Chondrocyte (in vitro differentiated cells): ENCODE results near the gene NUDT22. TPM values are rescaled to one million over a fixed set of nuclear protein-coding genes. Genes with fewer than 3 reads are reported as not detected.

Experiments used
- DNase-seq: peaks from one replicate; pipeline ENCODE4 v3.0.0; 2021; ENCODE audit warnings: mixed read lengths, low spot score
- H3K27ac Mint-ChIP-seq: one replicate; pipeline ENCODE4 v1.8.0; 2021; ENCODE audit warnings: mild to moderate bottlenecking, moderate library complexity, mixed read lengths; ENCODE audit not compliant: unreplicated experiment
- H3K27me3 Mint-ChIP-seq: 2 replicates; pipeline ENCODE4 v1.8.0; 2021; ENCODE audit warnings: low read depth, mixed read lengths
- H3K36me3 Mint-ChIP-seq: 2 replicates; pipeline ENCODE4 v1.8.0; 2021; ENCODE audit warnings: low read depth, mixed read lengths
- H3K4me1 Mint-ChIP-seq: 2 replicates; pipeline ENCODE4 v1.8.0; 2021; ENCODE audit warnings: low read depth, mild to moderate bottlenecking, mixed read lengths
- H3K4me3 Mint-ChIP-seq: one replicate; pipeline ENCODE4 v1.8.0; 2021; ENCODE audit warnings: mild to moderate bottlenecking, moderate library complexity, mixed read lengths; ENCODE audit not compliant: unreplicated experiment
- H3K9me3 Mint-ChIP-seq: 2 replicates; pipeline ENCODE4 v1.8.0; 2021; ENCODE audit warnings: low read depth, mixed read lengths
- total RNA-seq: library from RNA; stranded (reverse); gene quantifications from 3 replicates; pipeline ENCODE4 v1.2.1, GENCODE V29; 2021
- TF ChIP-seq, protein P1 (sequence below): fragments of 200-600 bp; sonication (generic); IDR thresholded peaks from 2 replicates; pipeline ENCODE4 v1.5.0; 2021; ENCODE audit warnings: antibody characterized with exemption, mild to moderate bottlenecking, moderate library complexity

Gene NUDT22
- total RNA-seq, 1 donor from 2014 or later, result 42.1 TPM

DNA sequence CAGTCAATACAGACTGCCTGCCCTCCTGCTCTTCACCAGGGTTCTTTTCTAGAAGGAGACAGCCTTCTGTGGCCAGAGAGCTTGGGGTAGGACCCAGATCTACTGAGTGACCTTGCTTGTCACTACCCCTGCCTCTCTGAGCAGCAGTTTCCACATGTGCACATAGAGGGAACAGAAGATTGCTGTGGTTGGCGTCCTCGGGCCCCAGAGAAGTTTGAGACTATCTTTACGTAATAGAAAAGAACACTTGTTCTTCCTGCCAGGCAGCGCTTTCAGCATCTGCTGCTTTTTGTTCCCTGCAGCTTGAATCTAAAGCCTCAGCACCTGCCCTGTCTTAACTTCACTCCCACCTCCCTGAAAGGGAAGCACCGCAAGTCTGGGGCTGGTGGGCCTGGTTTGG, 12.9 kb downstream of the NUDT22 start:
- no peak overlapping the region for H3K4me3 Mint-ChIP-seq
- peaks cover 37% of the 10 kb centered on the region for H3K4me1 Mint-ChIP-seq
- DNase-seq, result no peak
- no peaks in the 10 kb centered on the region for H3K27me3 Mint-ChIP-seq
- no peaks in the 10 kb centered on the region for H3K9me3 Mint-ChIP-seq
- TF ChIP-seq, protein P1, sequence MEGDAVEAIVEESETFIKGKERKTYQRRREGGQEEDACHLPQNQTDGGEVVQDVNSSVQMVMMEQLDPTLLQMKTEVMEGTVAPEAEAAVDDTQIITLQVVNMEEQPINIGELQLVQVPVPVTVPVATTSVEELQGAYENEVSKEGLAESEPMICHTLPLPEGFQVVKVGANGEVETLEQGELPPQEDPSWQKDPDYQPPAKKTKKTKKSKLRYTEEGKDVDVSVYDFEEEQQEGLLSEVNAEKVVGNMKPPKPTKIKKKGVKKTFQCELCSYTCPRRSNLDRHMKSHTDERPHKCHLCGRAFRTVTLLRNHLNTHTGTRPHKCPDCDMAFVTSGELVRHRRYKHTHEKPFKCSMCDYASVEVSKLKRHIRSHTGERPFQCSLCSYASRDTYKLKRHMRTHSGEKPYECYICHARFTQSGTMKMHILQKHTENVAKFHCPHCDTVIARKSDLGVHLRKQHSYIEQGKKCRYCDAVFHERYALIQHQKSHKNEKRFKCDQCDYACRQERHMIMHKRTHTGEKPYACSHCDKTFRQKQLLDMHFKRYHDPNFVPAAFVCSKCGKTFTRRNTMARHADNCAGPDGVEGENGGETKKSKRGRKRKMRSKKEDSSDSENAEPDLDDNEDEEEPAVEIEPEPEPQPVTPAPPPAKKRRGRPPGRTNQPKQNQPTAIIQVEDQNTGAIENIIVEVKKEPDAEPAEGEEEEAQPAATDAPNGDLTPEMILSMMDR, result no peak
- H3K36me3 Mint-ChIP-seq, result peaks cover 12% of the 10 kb centered on the region
- H3K27ac Mint-ChIP-seq, result peak overlapping the region; percentile 15

DNA sequence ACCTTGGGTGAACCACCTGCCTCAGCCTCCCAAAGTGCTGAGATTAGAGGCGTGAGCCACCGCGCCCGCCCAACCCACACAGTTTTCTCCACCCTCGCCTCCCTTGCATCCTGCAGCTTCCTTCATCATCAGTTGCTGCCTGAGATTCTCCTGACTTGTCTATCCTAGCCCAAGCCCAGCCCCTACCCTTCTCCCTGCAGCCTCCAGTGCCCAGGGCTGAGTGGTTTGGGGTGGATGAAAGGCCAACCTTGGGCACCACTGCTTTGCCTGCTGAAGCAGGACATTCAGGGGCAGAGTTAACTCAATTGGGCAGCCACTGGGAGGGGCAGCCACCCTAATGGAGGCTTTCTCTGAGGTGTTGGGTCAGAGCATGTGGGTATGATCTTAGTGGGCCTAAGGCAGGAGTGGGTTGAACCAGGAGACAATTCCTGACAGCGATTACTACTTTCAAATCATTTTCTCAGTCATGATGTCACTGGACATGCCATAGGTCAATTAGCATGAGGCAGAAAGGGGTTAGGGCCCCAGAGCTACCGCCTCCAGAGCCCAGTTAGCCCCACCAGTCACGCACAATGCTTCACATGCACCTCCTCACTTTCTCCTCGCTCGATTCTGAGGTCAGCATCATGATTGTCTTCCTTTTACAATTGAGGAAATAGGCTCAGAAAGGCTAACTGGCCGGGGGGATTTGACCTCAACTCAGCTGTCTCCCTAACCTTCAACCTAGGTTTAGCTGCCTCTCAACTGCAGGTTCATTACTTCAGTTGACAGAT, 13.8 kb downstream of the NUDT22 start:
- H3K9me3 Mint-ChIP-seq, result no peaks in the 10 kb centered on the region

DNA sequence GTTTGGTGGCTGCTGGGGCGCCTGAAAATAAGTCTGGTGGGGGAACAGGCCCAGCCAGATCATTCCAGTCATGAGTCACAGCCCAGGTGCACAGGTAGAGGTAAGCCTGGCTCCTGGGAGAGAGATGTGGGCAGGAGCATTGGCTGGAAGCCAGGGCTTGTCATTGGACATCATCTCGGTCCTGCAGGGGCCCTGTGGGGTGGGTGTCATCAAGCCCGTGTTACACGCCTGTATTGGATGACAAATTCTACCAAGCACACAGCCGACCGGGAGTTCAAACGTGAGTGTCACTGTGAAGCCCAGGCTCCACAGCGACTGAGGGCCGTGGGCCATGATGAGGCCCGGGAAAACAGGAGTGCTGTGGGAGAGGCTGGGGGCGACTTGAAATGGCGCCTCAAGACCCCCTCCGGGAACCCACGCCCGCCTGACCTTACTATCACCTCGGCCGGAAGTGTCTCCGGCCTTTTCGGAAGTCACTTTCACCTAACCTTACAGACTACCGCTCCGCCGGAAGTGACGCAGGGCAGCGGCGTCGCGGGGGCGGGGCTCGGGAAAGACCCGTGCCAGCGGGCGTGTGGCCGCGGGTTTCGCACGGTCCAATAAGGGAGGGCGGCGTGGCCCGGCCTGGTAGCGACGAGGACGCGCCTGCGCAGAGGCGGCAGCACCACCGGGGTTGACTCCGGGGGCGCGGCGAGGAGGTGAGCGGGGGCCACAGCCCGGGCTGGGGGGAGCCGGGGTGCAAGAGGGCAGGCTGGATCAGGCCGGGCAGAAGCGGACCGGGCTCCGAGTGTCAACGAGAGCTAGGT, 14.6 kb downstream of the NUDT22 start, which contains the start of gene FKBP2:
TSS of gene FKBP2 (plus strand) at position 661 of the 806 bp plus-strand sequence. CDS start 1,293 bp downstream, outside the sequence.
- peak; percentile 99 for DNase-seq
- Mint-ChIP-seq H3K9me3 (no peaks in the 10 kb centered on the region), H3K4me1 (peaks cover 38% of the 10 kb centered on the region), H3K27me3 (no peaks in the 10 kb centered on the region), H3K36me3 (peaks cover 12% of the 10 kb centered on the region), H3K27ac (peak within 1 kb of the TSS; percentile 95), H3K4me3 (peak within 1 kb of the TSS; percentile 87)
- TF ChIP-seq, protein P1, result no peak

More for the DNA sequence above, 13.8 kb downstream of the NUDT22 start:
- TF ChIP-seq, protein P1, result no peak
- no peak for DNase-seq
- H3K36me3 Mint-ChIP-seq, result peaks cover 12% of the 10 kb centered on the region
- peaks cover 41% of the 10 kb centered on the region for H3K4me1 Mint-ChIP-seq
- H3K27me3 Mint-ChIP-seq, result no peaks in the 10 kb centered on the region
- H3K27ac Mint-ChIP-seq, result peak overlapping the region; percentile 95
- peak overlapping the region; percentile 87 for H3K4me3 Mint-ChIP-seq

DNA sequence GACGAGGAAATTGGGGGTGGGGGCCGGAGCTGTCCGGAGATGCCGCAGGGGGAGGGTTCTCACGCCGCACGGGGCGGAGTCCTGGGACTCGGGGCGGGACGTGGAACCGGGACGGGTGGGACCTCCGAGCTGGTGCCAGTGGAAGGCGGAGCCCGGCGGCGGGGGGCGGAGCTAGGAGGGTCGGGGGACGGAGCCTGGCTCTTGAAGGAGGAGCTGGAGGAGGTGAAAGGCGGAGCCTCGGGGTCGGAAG, 15.1 kb downstream of the NUDT22 start:
- no peaks in the 10 kb centered on the region for H3K9me3 Mint-ChIP-seq

More for the DNA sequence above, 15.1 kb downstream of the NUDT22 start:
- TF ChIP-seq, protein P1, result no peak
- no peak for DNase-seq
- Mint-ChIP-seq H3K36me3 (peaks cover 12% of the 10 kb centered on the region), H3K4me1 (peaks cover 37% of the 10 kb centered on the region), H3K27me3 (no peaks in the 10 kb centered on the region), H3K27ac (peak overlapping the region; percentile 95), H3K4me3 (peak overlapping the region; percentile 87)
